HG03280 (cell line): ENCODE measurements around the gene TPK1.
A peak's percentile ranks its signal among the peaks of the same experiment; 100 is the strongest.
"Not testable (repeated sequence)": the region's sequence is repeated elsewhere in the genome, so short reads cannot be mapped to it uniquely, and the experiment has no call there.

Source experiments
- ATAC-seq: cut with Tn5 transposase; IDR thresholded peaks from one replicate; pipeline ENCODE4 v1.9.1; 2021; ENCODE audit warnings: mild to moderate bottlenecking, moderate library complexity; ENCODE audit not compliant: unreplicated experiment

The TPK1 gene

GRCh38 chr7:144824360-144824759 lies 11.5 kb downstream of the TPK1 start:
- ATAC-seq: no peak

- no peak for ATAC-seq
Measured at GRCh38 chr7:144822223-144822622, 13.6 kb downstream of the TPK1 start.

DNA sequence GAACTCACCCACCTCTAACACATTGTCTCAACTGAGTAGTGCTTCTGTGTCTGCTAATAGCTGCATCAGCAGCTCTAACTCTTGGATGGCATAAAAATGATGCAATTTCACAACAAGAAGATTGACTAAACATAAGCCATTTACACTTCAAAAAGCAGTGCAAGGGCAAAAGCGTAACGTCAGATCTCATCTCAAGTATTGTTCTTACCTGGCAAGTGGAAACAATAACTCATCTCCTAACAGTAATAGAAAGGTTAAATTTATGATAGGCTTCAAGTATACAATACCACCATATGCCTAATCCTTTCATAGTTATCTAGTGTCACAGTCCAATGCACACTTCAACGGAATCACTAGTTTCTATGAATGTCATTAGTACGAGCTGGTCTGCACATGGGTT lies 14.8 kb downstream of the TPK1 start:
- ATAC-seq: peak; percentile 45

- no peak for ATAC-seq
Measured at GRCh38 chr7:144820552-144820951, 15.3 kb downstream of the TPK1 start.

GRCh38 chr7:144819566-144819965 lies 16.3 kb downstream of the TPK1 start:
- ATAC-seq: no peak

DNA sequence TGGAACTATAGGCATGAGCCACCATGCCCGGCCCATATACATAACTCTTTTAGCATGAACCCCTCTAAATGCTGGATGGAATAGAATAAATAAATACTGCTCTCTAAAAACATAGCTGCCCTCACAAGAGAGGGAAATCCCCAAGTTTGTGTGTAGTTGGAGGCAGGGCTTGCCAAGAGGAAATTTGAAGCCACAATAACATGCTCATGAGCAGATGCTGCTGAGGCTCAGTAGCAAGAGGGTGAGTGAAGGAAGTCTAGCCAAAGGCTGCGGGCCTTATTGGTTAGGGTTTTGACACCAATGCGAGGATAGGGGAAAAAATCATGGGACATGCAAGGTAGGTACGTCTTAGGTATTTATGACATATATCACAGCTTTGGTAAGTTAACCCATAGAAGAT lies 17.3 kb downstream of the TPK1 start:
- no peak for ATAC-seq

- no peak for ATAC-seq
Measured at GRCh38 chr7:144817001-144817400, 18.9 kb downstream of the TPK1 start.

- no peak for ATAC-seq
Measured at GRCh38 chr7:144814299-144814698, 21.6 kb downstream of the TPK1 start.

DNA sequence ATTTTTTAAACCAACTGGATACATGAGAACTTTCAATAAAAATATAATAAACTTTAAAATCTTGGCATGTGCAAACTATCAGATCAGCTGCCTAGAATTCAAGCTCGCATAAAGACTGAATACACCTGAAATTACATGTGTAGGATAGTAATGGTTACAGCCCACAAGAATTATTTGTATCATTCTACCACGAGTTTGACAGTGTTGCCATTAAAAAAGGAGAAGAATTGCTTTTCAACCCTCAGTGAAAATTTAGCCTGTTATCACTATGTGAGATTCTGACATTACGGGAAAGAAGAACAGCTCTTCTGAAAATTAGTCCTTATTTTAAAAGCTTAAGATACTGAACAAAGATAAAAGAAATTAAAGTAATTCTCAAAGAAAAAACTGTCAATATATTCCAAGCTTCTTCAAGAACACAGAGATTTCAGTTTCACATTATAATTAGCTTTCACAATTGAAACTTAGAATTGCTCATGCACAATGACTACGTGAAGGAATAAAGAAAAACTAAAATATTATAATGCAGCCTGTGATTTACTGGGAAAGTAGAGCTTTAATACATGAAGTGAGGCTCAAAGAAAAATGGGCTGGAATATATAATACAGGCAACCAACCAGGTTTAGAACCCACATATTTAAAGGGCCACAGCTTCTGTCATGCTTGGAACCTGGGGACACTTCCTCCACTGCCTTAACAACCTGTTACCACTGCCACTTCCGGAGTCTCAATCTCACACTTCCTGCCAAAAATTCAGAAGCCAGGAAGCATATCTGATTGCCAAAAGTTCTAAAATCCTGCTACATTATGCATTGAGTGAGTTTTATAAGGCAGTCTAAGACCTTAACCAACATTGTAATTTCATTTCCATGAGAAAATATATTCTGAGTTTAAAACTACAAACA lies 23.2 kb downstream of the TPK1 start:
- peak; percentile 89 for ATAC-seq

- no peak for ATAC-seq
Measured at GRCh38 chr7:144805627-144806239, 30.1 kb downstream of the TPK1 start.

- not testable (repeated sequence) for ATAC-seq
Measured at GRCh38 chr7:144800678-144801436, 35.0 kb downstream of the TPK1 start.

DNA sequence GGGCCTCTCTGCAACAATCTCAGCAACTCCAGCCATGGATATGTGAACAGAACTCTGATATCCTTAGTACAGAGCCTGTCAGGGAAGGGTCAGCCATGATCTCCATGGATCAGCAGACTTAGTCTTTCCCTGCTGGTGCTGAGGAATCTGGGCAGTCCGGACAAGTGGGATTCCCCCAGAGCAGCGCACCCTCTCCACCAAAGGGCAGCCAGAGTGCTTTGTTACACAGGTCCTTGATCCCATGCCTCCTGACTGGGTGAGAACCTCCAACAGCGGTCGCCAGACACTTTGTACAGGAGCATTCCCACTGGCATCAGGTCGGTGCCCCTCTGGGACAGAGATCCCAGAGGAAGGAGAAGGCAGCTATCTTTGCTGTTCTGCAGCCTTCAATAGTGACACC lies 38.9 kb downstream of the TPK1 start:
- no peak for ATAC-seq

- no peak for ATAC-seq
Measured at GRCh38 chr7:144792050-144792449, 43.8 kb downstream of the TPK1 start.

DNA sequence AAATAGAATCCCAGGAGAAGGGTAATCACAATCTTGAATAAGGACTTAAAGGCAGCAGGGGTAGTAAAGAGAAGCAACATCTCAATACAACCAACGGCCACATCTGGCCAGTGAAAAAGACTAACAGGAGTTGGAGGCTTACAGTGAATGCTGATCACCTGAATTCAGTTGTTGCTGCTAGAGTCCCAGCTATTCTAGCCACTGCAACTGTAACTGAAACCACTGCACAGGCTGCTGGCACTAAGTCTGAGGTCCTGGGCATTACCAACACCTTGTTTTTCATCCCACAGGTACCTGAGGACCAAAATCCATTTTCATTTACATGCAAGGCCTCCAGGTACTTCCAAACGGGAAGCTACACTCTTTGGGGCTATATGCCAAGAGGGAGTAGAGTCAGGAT lies 44.4 kb downstream of the TPK1 start:
- no peak for ATAC-seq

DNA sequence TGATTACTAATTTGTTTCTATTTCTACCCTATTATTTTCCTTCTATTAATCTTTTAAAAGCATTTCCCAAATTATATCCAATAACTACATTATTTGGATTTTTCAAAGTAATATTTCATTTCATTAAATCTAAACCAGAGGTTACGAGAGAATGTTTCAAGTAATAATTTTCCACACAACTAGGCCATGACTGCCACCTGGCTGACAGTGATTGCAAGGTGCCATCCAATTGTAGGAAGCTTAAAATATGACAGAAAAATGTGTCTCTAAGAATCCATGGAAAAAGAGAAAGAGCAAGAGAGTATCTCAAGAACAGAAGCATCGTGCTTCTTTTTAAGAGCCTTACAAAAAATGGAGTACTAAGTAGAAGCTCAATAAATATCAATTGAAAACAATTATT lies 48.7 kb downstream of the TPK1 start:
- ATAC-seq: no peak

DNA sequence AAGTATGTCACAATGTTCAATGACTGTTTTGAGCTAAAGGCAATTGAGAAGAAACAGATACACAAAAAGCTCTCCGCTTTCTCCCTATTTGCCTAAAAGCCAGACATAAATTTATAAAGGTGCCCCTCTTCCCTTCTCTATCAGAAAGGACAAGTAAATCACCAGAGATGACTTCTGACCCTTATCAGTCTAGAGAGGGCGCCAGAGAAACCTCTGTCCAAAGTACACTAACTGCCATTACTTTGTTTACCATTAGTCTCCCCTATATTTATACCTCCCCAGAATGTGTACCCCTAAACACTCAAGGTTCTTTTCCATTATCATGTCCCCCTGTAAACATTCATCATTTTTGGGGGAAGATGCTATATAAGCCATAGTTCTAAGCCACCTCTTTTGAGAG lies 49.3 kb downstream of the TPK1 start:
- no peak for ATAC-seq

- ATAC-seq: no peak
Measured at GRCh38 chr7:144786079-144786478, 49.8 kb downstream of the TPK1 start.

DNA sequence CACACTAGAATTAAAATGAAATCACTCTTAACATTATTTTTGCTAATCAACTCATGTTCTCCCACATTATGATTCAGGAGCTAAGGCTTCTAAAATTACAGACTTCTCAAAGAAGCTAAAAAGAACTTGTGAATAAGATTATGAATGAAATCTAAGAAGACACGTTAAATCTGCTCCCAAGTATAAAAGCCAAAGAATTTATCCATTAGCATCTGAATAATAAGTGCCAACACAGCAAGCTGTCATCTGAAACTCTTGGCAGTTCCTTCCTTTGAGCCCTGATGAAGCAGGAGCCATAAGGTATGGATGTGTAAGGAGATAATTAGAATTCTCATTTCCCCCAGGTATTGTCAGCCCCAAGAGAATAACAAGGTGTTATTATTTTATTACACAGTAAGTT lies 50.3 kb downstream of the TPK1 start:
- ATAC-seq: no peak

- ATAC-seq: no peak
Measured at GRCh38 chr7:144784943-144785342, 50.9 kb downstream of the TPK1 start.

DNA sequence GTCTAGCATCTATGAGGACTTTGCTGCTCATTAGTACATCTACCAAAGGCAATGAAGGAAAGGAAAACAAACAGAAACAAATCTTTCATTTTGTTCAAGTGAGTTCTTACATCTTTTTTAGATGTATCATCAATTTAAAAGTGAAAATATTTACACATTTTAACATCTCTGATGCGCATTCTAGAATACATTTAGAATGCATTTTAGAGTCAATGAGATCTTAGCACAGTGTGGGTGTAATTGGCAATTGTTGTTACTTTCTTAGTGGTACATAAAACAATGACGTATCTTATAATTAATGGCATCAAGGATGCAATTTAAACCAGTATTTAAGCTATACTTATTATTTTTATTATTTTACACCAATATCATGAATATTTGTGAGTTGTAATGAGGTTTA lies 51.4 kb downstream of the TPK1 start:
- ATAC-seq: no peak

- no peak for ATAC-seq
Measured at GRCh38 chr7:144782883-144783282, 53.0 kb downstream of the TPK1 start.
